Limb (tissue), 2 donors: ENCODE measurements around the gene CD300C.
"Not testable (repeated sequence)": the region's sequence is repeated elsewhere in the genome, so short reads cannot be mapped to it uniquely, and the experiment has no call there.

Experiments
- DNase-seq, 2 donors: peaks; one replicate each; pipeline ENCODE4 v3.0.0-alpha.2; 2016; ENCODE audit errors: extremely low spot score in 2 of 2

The CD300C gene

GRCh38 chr17:74532115-74532514 lies 13.8 kb downstream of the CD300C start:
- no peak for DNase-seq

- no peak for DNase-seq
Measured at GRCh38 chr17:74531231-74531761, 14.6 kb downstream of the CD300C start, which contains the start of gene CD300LB. Gene CD300LB (minus strand): TSS chr17:74531475. CDS start chr17:74531350, 125 bp downstream.

DNA sequence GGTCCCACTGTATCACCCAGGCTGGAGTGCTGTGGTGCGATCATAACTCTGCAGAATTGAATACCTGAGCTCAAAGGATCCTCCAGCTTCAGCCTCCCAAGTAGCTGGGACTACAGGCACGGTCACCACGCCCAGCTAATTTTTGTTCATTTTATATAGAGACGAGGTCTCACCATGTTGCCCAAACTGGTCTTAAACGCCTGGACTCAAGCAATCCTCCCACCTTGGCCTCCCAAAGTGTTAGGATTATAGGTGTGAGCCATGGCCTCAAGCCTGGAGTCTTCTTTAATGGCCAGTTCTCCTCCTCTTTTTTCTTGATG lies 15.1 kb downstream of the CD300C start:
- no peak for DNase-seq

GRCh38 chr17:74529243-74529642 lies 16.7 kb downstream of the CD300C start:
- no peak for DNase-seq

- DNase-seq, result peak in 1 of 2 donors; percentile 5
Measured at GRCh38 chr17:74528491-74529199, 17.3 kb downstream of the CD300C start.

DNA sequence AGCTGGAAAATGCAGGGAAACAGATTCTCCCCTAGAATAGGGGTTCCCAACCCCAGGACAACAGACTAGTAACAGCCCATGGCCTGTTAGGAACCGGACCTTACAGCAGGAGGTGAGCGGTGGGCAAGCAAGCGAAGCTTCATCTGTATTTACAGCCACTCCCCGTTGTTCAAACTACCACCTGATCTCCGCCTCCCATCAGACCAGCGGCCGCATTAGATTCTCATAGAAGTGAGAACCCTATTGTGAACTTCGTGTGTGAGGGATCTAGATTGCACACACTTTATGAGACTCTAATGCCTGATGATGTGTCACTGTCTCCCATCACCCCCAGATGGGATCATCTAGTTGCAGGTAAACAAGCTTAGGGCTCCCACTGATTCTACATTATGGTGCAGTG lies 18.2 kb downstream of the CD300C start:
- DNase-seq, result no peak

DNA sequence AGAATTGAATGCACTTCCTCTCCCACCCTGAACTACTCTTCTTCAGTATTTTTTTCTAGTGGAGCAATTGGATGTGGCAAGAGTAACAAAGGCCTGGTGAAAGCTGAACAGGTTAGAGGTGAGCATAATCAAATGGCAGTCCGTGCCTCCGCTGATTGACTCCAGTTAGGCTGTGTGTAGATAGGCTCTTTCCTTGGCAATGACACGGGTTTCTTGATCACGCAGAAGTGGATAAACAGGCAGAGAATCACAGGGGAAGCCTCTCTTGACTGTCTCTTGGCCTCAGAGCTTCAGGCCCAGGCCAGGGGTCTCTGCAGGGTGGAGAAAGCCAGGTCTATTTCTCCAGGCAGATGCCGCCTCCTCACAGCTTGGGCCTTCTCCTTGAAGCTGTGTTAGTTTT lies 18.8 kb downstream of the CD300C start:
- no peak for DNase-seq

GRCh38 chr17:74526681-74527080 lies 19.2 kb downstream of the CD300C start:
- DNase-seq, result no peak

- DNase-seq, result no peak
Measured at GRCh38 chr17:74525781-74526288, 20.1 kb downstream of the CD300C start.

- no peak for DNase-seq
Measured at GRCh38 chr17:74525465-74525725, 20.5 kb downstream of the CD300C start.

DNA sequence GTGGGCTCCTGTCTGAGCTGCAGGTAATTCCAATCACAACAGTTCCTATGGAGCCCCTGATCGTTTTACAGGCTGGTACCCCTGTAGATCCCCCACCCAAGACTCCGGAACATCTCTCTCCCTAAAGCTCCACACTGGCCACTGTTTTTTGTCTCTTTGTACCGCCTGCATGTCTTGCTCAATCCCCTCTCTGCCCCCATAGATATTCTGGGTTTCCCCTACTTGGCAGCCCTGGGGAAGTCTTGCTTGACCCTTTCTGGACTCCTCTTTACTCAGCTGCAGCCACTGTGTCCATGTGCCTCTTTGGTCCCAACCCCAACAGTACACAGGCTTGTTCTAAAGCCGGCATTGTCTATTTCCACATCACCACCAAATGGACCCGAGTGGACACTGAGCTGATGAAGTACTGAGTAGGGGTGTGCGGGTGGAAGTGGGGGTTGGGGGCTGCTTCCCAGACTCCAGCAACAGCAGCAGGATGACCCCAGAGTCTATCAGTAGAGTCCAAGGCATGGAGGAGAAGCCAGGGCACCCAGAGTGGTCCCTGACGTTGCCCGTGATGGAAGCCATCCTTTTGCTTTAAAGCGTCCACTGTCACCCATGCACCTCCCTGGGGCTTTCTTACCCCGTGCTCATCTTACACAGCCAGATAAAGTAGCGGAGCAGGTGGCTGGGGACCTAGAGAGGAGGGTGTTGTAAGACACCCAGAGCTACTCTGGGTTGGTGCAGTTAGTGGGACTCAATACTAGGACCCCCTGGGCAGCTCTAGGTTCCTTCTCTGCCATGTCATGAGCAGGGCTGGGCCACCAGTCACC lies 21.1 kb downstream of the CD300C start:
- no peak for DNase-seq

- no peak for DNase-seq
Measured at GRCh38 chr17:74523308-74523707, 22.6 kb downstream of the CD300C start.

DNA sequence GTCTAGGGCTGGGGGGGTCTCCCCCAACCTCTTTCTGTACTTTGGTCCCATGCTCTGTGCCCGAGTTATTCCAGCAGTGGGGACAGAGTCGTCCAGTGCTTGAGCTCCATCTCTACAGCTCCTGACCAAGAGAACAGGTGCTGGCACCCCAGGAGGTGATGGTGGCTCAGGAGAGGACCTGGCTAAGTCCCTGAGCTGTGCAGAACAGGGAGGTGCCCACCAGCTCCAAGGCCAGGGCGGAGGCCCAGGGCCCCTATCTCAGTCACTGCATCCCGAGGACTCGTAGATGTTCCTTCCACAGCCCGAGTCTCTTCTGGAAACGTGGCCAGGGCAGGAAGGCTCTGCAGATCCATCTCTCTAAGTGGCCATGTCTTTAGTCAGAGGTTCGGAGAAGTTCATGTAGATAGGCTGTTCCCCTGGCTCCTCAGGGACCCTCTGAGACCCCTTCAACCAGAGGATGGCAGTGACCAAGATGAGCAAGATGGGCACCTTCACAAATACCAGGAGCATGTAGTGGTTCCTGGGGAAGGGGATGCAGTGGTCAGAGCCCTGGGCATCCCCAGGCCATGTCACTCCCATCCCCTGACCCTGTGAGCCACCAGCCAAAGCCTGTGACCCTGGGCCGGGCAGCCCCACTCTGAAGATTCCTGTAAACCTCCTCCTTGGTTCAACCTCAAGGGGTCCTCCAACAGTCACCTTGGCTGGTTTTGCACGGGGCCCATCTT lies 23.4 kb downstream of the CD300C start:
- DNase-seq, result no peak

GRCh38 chr17:74521701-74522201 lies 24.2 kb downstream of the CD300C start:
- DNase-seq, result no peak

DNA sequence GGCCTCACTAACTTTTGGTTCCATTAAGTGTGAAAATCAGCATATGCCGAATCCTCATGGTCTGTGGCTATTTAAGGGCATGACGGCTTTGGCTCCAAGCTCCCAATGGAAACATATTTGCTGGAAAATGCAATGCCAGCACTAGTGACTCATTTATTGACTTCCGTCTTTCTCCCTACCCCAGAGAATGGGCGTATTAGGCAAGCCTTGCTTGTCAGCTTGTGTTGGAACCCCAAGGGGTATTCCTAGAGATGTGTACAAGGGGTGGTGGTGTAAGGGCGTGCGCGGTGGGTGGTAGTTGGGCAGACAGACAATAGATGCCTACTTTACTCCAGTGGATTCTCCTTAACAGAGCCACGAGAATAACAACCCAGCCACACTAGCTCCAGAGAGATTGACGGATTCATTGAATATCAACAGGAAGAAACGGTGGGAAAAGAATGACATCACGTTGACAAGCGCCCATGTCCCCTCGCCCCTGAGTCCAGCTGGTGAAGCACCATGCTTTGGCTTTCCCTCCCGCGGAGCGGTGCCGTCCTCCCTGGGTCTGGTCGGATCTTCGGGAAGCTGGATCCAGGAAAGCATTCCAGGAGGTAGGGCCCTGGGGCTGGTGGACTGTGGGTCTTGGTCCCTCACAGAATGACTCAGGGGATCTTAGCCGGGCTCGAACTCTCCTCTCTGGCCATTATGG lies 25.0 kb downstream of the CD300C start:
- no peak for DNase-seq

GRCh38 chr17:74520016-74520434 lies 25.9 kb downstream of the CD300C start:
- no peak for DNase-seq

DNA sequence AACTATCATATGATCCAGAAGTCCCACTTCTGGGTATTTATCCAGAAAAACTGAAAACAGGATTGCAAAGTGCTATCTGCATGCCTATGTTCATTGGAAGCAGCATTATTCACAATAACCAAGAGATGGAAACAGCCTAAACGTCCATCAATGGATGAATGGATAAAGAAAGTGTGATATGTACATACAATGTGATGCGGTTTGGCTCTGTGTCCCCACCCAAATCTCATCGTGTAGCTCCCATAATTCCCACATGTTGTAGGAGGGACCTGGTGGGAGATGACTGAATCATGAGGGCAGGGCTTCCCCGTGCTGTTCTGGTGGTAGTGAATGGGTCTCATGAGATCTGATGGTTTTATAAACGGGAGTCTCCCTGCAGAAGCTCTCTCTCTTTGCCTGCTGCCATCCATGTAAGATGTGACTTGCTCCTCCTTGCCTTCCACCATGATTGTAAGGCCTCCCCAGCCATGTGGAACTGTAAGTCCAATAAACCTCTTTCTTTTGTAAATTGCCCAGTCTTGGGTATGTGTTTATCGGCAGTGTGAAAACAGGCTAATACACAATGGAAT lies 27.4 kb downstream of the CD300C start:
- not testable (repeated sequence) for DNase-seq

DNA sequence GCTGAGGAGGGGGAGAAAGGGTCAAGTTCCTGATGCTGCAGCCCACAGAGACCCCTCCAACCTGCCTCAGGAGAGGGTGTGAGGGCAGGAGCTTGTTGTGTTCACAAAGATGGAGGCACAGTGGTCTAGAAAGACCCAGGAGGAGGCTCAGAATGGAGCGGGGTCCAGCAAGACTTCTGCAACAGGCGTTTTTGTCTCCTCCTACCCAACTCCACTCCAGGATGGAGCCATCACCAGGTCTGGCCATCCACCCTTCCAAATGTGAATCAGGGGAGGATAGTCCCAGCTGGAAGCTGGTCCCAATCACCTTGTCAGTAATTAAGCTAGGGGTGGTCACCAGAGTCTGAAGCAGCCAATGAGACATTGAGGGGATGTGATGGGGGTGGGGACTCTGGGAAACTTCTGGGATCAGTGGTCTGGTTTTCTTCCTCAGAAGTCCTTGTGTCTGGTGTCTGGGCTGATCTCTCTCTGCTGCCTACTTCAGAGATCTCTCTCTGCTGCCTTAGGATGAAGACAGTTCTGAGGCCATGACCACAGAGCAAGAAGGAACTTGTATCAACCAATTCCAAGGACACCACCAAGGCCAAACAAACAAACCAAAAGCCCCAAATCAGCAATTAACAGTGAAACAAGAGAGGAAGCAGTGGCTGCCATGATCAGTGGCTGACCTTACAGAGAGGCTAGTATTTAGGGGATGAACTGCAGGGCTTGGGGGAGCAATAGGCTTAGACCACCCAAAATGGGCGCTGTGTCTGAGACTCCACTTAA lies 29.2 kb downstream of the CD300C start:
- no peak for DNase-seq

- no peak for DNase-seq
Measured at GRCh38 chr17:74515941-74516340, 30.0 kb downstream of the CD300C start.
